Astrocyte of the spinal cord (primary cell): ENCODE measurements around the gene CYP24A1.

Source experiments
- DNase-seq: peaks from one replicate; pipeline ENCODE4 v3.0.0; 2011; ENCODE audit warnings: low read depth, low spot score
- H3K4me3 ChIP-seq: 2 replicates; pipeline ENCODE4 v1.5.1; 2011; ENCODE audit warnings: low read depth, mild to moderate bottlenecking, low read length, moderate library complexity
- in situ Hi-C: cut with HindIII; loops from 2 replicates; pipeline ENCODE4 v1.10.0; 2017; ENCODE audit warnings: low sequenced_read_pairs
- TF ChIP-seq, protein P1 (sequence below): IDR thresholded peaks from 2 replicates; pipeline ENCODE4 v1.5.1; 2012; ENCODE audit warnings: low read depth, mild to moderate bottlenecking, low read length, inconsistent platforms

Gene CYP24A1

GRCh38 chr20:54114109-54114508, 59.7 kb downstream of the CYP24A1 start:
- DNase-seq: no peak
- in situ Hi-C loops: no loop called here
- H3K4me3 ChIP-seq: no peak overlapping the region
- TF ChIP-seq, protein P1, sequence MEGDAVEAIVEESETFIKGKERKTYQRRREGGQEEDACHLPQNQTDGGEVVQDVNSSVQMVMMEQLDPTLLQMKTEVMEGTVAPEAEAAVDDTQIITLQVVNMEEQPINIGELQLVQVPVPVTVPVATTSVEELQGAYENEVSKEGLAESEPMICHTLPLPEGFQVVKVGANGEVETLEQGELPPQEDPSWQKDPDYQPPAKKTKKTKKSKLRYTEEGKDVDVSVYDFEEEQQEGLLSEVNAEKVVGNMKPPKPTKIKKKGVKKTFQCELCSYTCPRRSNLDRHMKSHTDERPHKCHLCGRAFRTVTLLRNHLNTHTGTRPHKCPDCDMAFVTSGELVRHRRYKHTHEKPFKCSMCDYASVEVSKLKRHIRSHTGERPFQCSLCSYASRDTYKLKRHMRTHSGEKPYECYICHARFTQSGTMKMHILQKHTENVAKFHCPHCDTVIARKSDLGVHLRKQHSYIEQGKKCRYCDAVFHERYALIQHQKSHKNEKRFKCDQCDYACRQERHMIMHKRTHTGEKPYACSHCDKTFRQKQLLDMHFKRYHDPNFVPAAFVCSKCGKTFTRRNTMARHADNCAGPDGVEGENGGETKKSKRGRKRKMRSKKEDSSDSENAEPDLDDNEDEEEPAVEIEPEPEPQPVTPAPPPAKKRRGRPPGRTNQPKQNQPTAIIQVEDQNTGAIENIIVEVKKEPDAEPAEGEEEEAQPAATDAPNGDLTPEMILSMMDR: no peak

- in situ Hi-C loops: no loop called here
- no peak for DNase-seq
- H3K4me3 ChIP-seq: no peak overlapping the region
- TF ChIP-seq, protein P1: no peak
These were observed 60.2 kb downstream of the CYP24A1 start for GRCh38 chr20:54113566-54113965.

DNA sequence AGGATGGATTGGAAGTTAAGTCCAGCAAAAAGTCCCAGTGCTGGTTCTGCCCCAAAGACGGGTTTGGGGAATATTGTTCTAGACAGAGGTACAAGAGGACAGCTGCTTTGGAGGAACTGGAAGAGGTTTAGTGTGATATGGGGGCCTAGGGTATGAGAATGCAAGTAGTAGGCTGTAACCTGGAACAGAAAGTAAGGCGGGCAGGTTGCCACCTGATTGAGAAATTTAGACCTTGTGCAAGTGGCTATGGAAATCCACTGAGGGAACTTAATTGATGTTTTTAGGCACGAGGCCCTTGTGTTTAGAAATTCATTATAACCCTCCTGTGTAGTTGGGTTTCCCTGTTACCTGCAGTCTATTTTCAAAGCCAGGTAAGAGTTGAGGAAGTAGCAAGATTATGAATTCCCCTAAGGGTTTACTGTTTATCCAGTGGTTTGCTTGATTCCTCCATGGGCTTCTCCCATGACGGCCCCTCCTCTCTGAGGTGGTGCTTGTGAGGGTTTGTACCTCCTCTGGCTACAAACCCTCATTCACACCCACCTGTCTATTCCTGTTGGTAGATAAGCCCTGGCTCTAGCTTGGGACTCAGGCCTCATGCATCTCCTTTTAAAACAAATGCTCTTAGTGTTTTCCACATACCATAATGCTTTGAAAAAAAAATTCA, 61.4 kb downstream of the CYP24A1 start:
- in situ Hi-C loops: no loop called here
- TF ChIP-seq, protein P1: no peak
- H3K4me3 ChIP-seq: no peak overlapping the region
- DNase-seq: no peak

DNA sequence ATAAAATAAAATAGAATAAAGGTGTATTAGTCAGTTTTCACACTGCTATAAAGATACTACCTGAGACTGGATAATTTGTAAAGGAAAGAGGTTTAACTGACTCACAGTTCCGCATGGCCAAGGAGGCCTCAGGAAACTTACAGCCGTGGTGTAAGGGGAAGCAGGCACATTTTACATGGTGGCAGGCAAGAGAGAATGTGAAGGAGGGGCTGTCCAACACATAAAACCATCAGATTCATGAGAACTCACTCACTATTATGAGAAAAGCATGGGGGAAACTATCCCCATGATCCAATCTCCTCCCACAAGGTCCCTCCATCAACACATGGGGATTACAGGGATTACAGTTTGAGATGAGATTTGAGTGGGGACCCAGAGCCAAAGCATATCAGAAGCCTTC, 62.3 kb downstream of the CYP24A1 start:
- no peak overlapping the region for H3K4me3 ChIP-seq
- TF ChIP-seq, protein P1: no peak
- in situ Hi-C loops: no loop called here
- no peak for DNase-seq

- no peak overlapping the region for H3K4me3 ChIP-seq
- DNase-seq: no peak
- TF ChIP-seq, protein P1: no peak
- in situ Hi-C loops: no loop called here
These were observed 63.3 kb downstream of the CYP24A1 start for GRCh38 chr20:54110457-54110856.

DNA sequence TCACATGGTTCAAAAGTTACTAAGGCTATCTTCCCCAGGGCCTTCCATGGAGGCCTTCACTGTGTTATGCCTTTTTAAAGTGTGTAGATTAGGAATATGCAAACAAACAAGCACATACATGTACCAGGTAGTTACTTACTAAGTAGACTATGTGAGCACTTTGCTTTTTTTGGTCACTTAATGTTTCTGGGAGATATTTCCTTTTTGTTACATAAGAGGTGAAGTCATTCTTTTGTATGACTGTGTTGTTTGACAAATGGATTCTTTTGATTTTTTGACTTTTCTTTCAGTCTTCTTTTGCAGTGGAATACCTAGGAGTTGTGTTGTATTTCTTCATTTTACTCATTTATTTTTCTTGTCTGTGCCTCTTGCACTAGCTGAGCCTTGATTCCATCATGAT, 63.7 kb downstream of the CYP24A1 start:
- in situ Hi-C loops: no loop called here
- no peak overlapping the region for H3K4me3 ChIP-seq
- TF ChIP-seq, protein P1: no peak
- DNase-seq: no peak
